Activated B cell treated with CpG ODN at 0.5 μM for 24 hours (primary cell): ENCODE measurements around the gene CSNK1D. TPM values are rescaled to one million over a fixed set of nuclear protein-coding genes. Genes with fewer than 3 reads are reported as not detected.
A peak's percentile ranks its signal among the peaks of the same experiment; 100 is the strongest.

Experiments
- ATAC-seq: fragments of 200-7000 bp; cut with Tn5 transposase; one replicate; pipeline ENCODE4 v1.10.0; 2021; ENCODE audit warnings: low read depth, mild to moderate bottlenecking, moderate library complexity
- CTCF ChIA-PET: fragments of 350-600 bp; sonication (Branson Sonifier 250); formaldehyde crosslinking; loops from one replicate; lab custom pipeline; 2021; ENCODE audit warnings: antibody characterized with exemption; lab: Charles Lee
- POLR2A ChIA-PET: fragments of 350-600 bp; sonication (Branson Sonifier 250); formaldehyde crosslinking; loops from one replicate; lab custom pipeline; 2021; ENCODE audit warnings: antibody characterized with exemption; lab: Charles Lee
- DNase-seq: peaks from one replicate; pipeline ENCODE4 v3.0.0; 2022
- H3K27ac Mint-ChIP-seq: one replicate; pipeline ENCODE4 v1.8.0; 2020; ENCODE audit warnings: mixed read lengths
- H3K27me3 Mint-ChIP-seq: one replicate; pipeline ENCODE4 v1.8.0; 2021; ENCODE audit warnings: mixed read lengths
- H3K36me3 Mint-ChIP-seq: one replicate; pipeline ENCODE4 v1.8.0; 2021; ENCODE audit warnings: low read depth, mixed read lengths
- H3K4me1 Mint-ChIP-seq: one replicate; pipeline ENCODE4 v1.8.0; 2021; ENCODE audit warnings: mixed read lengths
- H3K4me3 Mint-ChIP-seq: one replicate; pipeline ENCODE4 v1.8.0; 2020; ENCODE audit warnings: mild to moderate bottlenecking, mixed read lengths
- H3K9me3 Mint-ChIP-seq: one replicate; pipeline ENCODE4 v1.8.0; 2020; ENCODE audit warnings: mixed read lengths
- intact Hi-C: fragments of 100-400 bp; cut with micrococcal nuclease; formaldehyde crosslinking; loops from one replicate; pipeline ENCODE4 v1.15.1; 2024
- total RNA-seq: library from RNA; stranded (reverse); gene quantifications from 2 replicates; pipeline ENCODE4 v1.2.3, GENCODE V29; 2022
- TF ChIP-seq, protein P1 (sequence below): fragments of 200-600 bp; IDR thresholded peaks from one replicate; pipeline ENCODE4 v1.8.0; 2022; ENCODE audit warnings: antibody characterized with exemption, mild to moderate bottlenecking

CSNK1D gene
- total RNA-seq, 1 donor from 2014 or later, result 170 TPM

DNA sequence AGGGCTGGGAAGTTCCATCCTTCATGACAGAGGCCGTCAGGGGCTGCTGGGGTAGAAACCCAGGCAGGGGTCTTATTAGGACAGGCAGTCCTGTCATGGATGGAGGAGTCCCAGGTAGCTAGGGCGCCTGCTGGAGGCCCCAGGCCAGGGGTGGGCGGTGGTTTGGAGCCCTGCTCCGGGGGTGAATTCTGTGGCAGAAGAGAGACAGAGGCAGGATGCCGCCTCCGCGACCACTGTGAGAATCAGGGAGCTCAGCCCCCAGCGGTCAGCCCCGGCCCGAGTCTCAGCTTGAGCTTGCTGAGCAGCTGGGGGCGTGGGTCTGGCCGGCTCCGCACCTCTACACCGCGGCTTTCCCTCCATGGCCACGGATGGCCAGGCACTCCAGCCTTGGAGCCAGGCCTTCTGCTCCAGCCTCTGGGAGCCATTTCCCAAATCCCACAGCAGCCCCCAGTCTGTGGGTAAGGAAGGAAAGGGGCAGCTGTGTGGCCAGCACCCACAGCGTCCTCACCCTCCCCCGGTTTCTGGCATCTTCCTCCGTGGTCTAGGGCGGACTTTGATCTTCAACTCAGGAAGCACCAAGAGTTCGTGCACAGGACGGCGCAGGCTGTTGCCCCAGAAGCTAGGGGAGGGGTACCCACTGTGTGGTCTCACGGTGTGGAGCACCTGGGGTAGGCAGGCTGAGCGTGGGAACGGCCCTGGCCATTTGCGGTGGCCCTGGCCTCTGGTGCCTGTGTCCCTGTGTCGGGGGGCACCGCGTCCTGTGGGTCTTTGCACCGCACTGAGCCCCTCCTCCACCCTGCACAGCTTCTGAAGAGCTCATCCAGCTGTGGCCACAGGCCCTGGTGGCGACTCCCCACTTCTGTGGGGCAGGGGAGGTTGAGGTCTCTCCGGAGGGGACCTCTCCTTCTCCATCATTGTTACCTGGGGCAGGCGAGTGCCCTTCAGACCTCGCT lies 29.8 kb upstream of the CSNK1D start:
- intact Hi-C loops, result no loop called here
- H3K9me3 Mint-ChIP-seq, result no peaks in the 10 kb centered on the region
- POLR2A ChIA-PET, result interaction anchor here (0.5 to 3.3 kb wide), 7 partner anchors 11 to 115 kb away, joined by 3 to 35 read pairs (median 6); partner anchors contain the start of genes CSNK1D and HEXD
- TF ChIP-seq, protein P1, sequence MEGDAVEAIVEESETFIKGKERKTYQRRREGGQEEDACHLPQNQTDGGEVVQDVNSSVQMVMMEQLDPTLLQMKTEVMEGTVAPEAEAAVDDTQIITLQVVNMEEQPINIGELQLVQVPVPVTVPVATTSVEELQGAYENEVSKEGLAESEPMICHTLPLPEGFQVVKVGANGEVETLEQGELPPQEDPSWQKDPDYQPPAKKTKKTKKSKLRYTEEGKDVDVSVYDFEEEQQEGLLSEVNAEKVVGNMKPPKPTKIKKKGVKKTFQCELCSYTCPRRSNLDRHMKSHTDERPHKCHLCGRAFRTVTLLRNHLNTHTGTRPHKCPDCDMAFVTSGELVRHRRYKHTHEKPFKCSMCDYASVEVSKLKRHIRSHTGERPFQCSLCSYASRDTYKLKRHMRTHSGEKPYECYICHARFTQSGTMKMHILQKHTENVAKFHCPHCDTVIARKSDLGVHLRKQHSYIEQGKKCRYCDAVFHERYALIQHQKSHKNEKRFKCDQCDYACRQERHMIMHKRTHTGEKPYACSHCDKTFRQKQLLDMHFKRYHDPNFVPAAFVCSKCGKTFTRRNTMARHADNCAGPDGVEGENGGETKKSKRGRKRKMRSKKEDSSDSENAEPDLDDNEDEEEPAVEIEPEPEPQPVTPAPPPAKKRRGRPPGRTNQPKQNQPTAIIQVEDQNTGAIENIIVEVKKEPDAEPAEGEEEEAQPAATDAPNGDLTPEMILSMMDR, result no peak
- DNase-seq (no peak), ATAC-seq (no peak)
- H3K27ac Mint-ChIP-seq, result no peak overlapping the region
- H3K27me3 Mint-ChIP-seq, result no peaks in the 10 kb centered on the region
- H3K36me3 Mint-ChIP-seq, result no peaks in the 10 kb centered on the region
- H3K4me1 Mint-ChIP-seq, result peaks cover 44% of the 10 kb centered on the region
- CTCF ChIA-PET, result interaction anchor here (1.9 to 7.2 kb wide), 2 partner anchors 8 to 18 kb away, joined by 5 to 58 read pairs; no protein-coding TSS in a partner anchor
- H3K4me3 Mint-ChIP-seq, result no peak overlapping the region

DNA sequence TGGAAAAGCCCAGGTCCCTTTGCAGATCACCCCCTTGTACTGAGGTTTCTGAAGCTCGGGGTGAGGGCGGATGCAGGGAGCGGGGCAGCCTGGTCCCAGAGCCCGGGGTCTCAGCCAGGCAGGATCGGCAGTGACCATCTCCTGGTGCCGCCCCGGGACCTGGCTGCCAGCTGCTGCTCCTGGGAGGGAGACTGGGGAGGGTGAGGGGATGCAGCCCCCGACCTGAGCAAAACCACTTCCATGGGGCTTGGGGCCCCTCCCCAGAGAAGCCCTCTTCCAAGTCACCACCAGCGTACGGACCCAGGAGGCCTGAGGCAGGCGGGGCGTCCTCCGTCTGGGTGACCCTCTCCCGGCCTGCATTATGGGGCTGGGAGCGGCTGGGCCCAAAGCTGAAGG lies 29.1 kb upstream of the CSNK1D start:
- no peaks in the 10 kb centered on the region for H3K9me3 Mint-ChIP-seq
- intact Hi-C loops, result no loop called here
- POLR2A ChIA-PET, result interaction anchor here (1.4 to 3.3 kb wide), 5 partner anchors 10 to 97 kb away, joined by 3 to 35 read pairs (median 6); partner anchors contain the start of gene CSNK1D
- no peak for ATAC-seq
- CTCF ChIA-PET, result interaction anchor here (1.1 to 7.2 kb wide), 3 partner anchors 9 to 47 kb away, joined by 4 to 58 read pairs (median 5); no protein-coding TSS in a partner anchor
- peak overlapping the region; percentile 35 for H3K4me3 Mint-ChIP-seq
- DNase-seq, result no peak
- TF ChIP-seq, protein P1, result no peak
- no peaks in the 10 kb centered on the region for H3K27me3 Mint-ChIP-seq
- no peak overlapping the region for H3K27ac Mint-ChIP-seq
- H3K4me1 Mint-ChIP-seq, result peaks cover 51% of the 10 kb centered on the region
- peaks cover 4% of the 10 kb centered on the region for H3K36me3 Mint-ChIP-seq

DNA sequence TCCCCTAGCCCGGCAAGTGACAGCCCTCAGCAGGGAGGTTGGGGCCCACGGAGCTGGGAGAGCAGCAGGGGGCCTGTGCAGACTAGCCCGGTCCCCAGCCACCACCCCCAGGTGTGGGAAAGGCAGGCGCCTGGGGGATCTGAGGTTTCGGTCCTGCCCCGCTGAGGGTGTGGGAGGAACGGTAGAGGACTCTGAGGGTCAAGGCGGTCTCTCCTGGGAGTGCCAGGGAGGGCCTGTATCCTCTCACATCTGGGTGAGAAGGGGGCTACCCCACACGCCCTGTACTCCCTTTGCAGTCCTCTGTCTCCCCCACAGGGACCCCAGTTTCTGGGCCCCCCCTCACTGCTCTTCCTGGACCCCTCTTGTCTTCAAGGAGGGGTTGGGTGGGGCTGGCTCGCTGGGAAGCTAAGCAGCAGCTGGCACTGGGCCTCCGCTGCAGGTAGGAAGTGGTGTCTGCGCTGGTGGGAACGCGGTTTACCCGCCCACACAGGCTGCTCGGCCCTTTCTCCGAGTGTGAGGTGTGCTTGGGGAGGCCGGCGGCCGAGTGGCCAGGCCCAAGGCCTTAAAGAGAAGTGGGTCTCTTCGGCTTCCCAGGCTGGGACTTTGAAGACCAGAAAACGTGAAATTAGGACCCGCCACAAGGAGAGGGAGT lies 28.5 kb upstream of the CSNK1D start:
- TF ChIP-seq, protein P1, result no peak
- peaks cover 4% of the 10 kb centered on the region for H3K36me3 Mint-ChIP-seq
- H3K27ac Mint-ChIP-seq, result peak overlapping the region; percentile 30
- ATAC-seq, result no peak
- H3K27me3 Mint-ChIP-seq, result no peaks in the 10 kb centered on the region
- ChIA-PET POLR2A (interaction anchor here (1.0 to 3.3 kb wide), 7 partner anchors 9 to 96 kb away, joined by 3 to 35 read pairs (median 5); partner anchors contain the start of gene CSNK1D), CTCF (interaction anchor here (1.1 to 7.2 kb wide), 5 partner anchors 10 to 96 kb away, joined by 4 to 58 read pairs (median 10); no protein-coding TSS in a partner anchor)
- intact Hi-C loops, result no loop called here
- no peaks in the 10 kb centered on the region for H3K9me3 Mint-ChIP-seq
- H3K4me1 Mint-ChIP-seq, result peaks cover 56% of the 10 kb centered on the region
- H3K4me3 Mint-ChIP-seq, result peak overlapping the region; percentile 35
- DNase-seq, result peak; percentile 47

DNA sequence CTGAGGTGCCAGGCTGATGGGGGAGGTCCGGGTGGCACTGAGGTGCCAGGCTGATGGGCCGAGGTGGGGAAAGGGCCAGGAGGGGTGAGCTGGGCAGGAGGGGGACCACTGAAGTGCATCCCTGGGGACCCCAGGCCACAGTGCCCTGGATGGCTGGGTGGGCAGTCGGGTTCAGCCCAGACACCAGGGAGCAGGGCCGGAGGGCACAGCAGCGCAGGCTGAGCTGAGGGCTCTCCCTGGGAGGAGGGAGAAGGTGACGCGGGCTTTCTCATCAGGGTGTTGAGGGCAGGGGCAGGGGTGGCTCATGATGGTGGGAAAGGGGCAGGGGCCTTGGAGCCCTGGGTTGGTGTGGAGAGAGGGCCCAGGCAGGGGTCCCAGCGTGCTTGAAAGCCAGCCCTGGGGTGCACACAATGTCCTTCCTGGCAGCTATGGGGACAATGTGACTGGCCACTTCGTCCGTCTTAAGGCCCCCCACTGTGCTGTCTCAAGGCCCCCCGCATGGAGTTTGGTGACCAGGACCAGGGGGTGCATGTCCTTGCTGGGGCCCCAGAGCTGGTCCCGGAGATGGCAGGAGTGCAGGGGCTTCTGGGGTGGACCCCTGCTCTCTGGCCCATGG lies 27.9 kb upstream of the CSNK1D start:
- no peak for ATAC-seq
- Mint-ChIP-seq H3K27ac (peak overlapping the region; percentile 46), H3K9me3 (no peaks in the 10 kb centered on the region), H3K36me3 (peaks cover 4% of the 10 kb centered on the region), H3K4me3 (peak overlapping the region; percentile 46), H3K27me3 (no peaks in the 10 kb centered on the region), H3K4me1 (peaks cover 62% of the 10 kb centered on the region)
- intact Hi-C loops, result no loop called here
- DNase-seq, result no peak
- CTCF ChIA-PET, result interaction anchor here (0.7 to 7.2 kb wide), 6 partner anchors 10 to 96 kb away, joined by 3 to 58 read pairs (median 8); no protein-coding TSS in a partner anchor
- POLR2A ChIA-PET, result interaction anchor here (0.7 to 5.4 kb wide), 8 partner anchors 9 to 148 kb away, joined by 3 to 40 read pairs (median 8); partner anchors contain the start of gene CSNK1D
- TF ChIP-seq, protein P1, result no peak
